Vagina (tissue), 2 donors: ENCODE measurements around the gene ASXL2.
"Not testable (repeated sequence)": the region's sequence is repeated elsewhere in the genome, so short reads cannot be mapped to it uniquely, and the experiment has no call there.

Experiments used
- POLR2A ChIP-seq, 2 donors: fragments of 450-650 bp; IDR thresholded peaks; one replicate each; pipeline ENCODE4 v1.6.1; 2017; ENCODE audit warnings: antibody characterized with exemption in 2 of 2, mild to moderate bottlenecking in 2 of 2, moderate library complexity in 2 of 2
- POLR2AphosphoS5 ChIP-seq, 2 donors: sonication (generic); formaldehyde crosslinking; IDR thresholded peaks; one replicate each; pipeline ENCODE4 v1.9.0; 2017; ENCODE audit warnings: antibody characterized with exemption in 2 of 2, mild to moderate bottlenecking in 2 of 2, low read depth in 1 of 2; ENCODE audit not compliant: insufficient read depth in 1 of 2
- TF ChIP-seq, protein P1 (sequence below), 3 experiments: fragments of 450-650 bp in 2 of 3; fragments of 200-600 bp in 1 of 3; sonication (generic) in 1 of 3; IDR thresholded peaks; one replicate each; pipeline ENCODE4 v1.5.1; 2017 to 2019; ENCODE audit warnings: antibody characterized with exemption in 3 of 3, mild to moderate bottlenecking in 2 of 3, moderate library complexity in 2 of 3

GRCh38 chr2:25850400-25850799 lies 27.9 kb downstream of the ASXL2 start:
- TF ChIP-seq, protein P1, sequence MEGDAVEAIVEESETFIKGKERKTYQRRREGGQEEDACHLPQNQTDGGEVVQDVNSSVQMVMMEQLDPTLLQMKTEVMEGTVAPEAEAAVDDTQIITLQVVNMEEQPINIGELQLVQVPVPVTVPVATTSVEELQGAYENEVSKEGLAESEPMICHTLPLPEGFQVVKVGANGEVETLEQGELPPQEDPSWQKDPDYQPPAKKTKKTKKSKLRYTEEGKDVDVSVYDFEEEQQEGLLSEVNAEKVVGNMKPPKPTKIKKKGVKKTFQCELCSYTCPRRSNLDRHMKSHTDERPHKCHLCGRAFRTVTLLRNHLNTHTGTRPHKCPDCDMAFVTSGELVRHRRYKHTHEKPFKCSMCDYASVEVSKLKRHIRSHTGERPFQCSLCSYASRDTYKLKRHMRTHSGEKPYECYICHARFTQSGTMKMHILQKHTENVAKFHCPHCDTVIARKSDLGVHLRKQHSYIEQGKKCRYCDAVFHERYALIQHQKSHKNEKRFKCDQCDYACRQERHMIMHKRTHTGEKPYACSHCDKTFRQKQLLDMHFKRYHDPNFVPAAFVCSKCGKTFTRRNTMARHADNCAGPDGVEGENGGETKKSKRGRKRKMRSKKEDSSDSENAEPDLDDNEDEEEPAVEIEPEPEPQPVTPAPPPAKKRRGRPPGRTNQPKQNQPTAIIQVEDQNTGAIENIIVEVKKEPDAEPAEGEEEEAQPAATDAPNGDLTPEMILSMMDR (IDR thresholded peaks at IDR 0.05) = not testable (repeated sequence)
- not testable (repeated sequence) for TF ChIP-seq POLR2A (IDR thresholded peaks at IDR 0.05); POLR2AphosphoS5 (IDR thresholded peaks at IDR 0.05; ENCODE audit: insufficient read depth in 1 of 2, low read depth in 1 of 2)
